ENCODE data around the gene HSPA12A.
A peak's percentile ranks its signal among the peaks of the same experiment; 100 is the strongest.

GRCh38 chr10:116742367-116743265, at the start of gene HSPA12A:
- no peak for TF ChIP-seq CTCF (CRISPR knock-in tag; IDR thresholded peaks at IDR 0.05)
- no peak for TF ChIP-seq BHLHE40 (IDR thresholded peaks at IDR 0.05; ENCODE audit: low read length)
- no peak for TF ChIP-seq SP1 (IDR thresholded peaks at IDR 0.05)
- TF ChIP-seq SP1 (CRISPR knock-in tag; IDR thresholded peaks at IDR 0.05), result no peak
- TF ChIP-seq ZNF614 (CRISPR knock-in tag; IDR thresholded peaks at IDR 0.05; ENCODE audit: borderline replicate concordance), result no peak
- TF ChIP-seq ZNF597 (CRISPR knock-in tag; IDR thresholded peaks at IDR 0.05), result no peak
- TF ChIP-seq ZNF687 (CRISPR knock-in tag; IDR thresholded peaks at IDR 0.05), result peak; percentile 53
- TF ChIP-seq GABPB1 (CRISPR knock-in tag; IDR thresholded peaks at IDR 0.05), result peak; percentile 31; the same call in 1 of the 2 replicates
- no peak for TF ChIP-seq FOSL1 (CRISPR knock-in tag; IDR thresholded peaks at IDR 0.05; ENCODE audit: borderline replicate concordance)
- no peak for TF ChIP-seq USF2 (IDR thresholded peaks at IDR 0.05; ENCODE audit: low read depth, low read length)
- TF ChIP-seq USF2 (CRISPR knock-in tag; IDR thresholded peaks at IDR 0.05; ENCODE audit: borderline replicate concordance), result no peak
- peak; percentile 38; the same call in 1 of the 2 replicates for TF ChIP-seq NR2C2 (CRISPR knock-in tag; IDR thresholded peaks at IDR 0.05; ENCODE audit: borderline replicate concordance)
- no peak for TF ChIP-seq HIVEP1 (CRISPR knock-in tag; IDR thresholded peaks at IDR 0.05)
- TF ChIP-seq ZFP36 (IDR thresholded peaks at IDR 0.05; ENCODE audit: borderline replicate concordance, low read depth, low read length, partially characterized antibody), result peak; percentile 14
- TF ChIP-seq ZNF232 (CRISPR knock-in tag; IDR thresholded peaks at IDR 0.05; ENCODE audit: borderline replicate concordance), result no peak
